HG02973 (cell line): Measurements from ENCODE around the gene PRTFDC1.

Source experiments
- ATAC-seq: cut with Tn5 transposase; IDR thresholded peaks from one replicate; pipeline ENCODE4 v1.9.1; 2021; ENCODE audit warnings: moderate library complexity; ENCODE audit not compliant: unreplicated experiment

The PRTFDC1 gene

GRCh38 chr10:24804956-24805355 lies 147.4 kb downstream of the PRTFDC1 start:
- no peak for ATAC-seq

GRCh38 chr10:24804392-24804791 lies 148.0 kb downstream of the PRTFDC1 start:
- ATAC-seq = no peak

DNA sequence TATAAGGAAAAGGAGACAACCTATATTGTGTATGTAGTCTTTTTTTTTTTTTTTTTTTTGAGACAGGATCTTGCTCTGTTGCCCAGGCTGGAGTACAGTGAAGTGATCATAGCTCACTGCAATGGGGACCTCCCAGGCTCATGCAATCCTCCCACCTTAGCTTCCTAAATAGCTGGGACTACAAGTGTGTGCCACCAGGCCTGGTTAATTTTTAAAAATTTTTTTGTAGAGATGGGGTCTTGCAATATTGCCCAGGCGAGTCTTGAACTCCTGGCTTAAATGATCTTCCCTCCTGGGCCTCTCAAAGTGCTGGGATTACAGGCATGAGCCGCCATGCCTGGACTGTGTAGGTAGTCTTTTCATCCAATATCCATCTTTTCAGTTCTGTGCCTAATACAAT lies 150.0 kb downstream of the PRTFDC1 start:
- ATAC-seq = no peak

DNA sequence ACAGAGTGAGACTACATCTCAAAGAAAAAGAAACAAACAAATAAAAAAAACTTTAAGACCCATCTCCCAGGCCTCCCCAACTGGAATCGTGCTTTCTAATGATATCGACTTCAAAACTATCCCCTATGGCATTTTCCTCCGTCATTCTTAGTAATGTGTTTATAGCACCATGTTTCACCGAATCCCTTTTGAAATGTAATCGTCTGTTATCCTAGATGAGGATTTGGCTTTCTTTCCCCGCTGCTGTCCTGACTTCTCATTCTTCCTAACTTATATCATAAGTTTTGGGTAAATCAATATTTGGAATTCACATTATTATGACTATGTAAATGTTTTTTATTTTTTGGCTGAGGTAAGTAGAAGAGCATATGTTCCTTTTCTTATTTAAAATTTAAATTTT lies 151.5 kb downstream of the PRTFDC1 start:
- ATAC-seq = no peak
